Activated CD8-positive, alpha-beta memory T cell treated with anti-CD3 and anti-CD28 coated beads, Interleukin-2, amount 50 U/mL, for 1 hour (primary cell): ENCODE measurements around the gene MYMX.
A peak's percentile ranks its signal among the peaks of the same experiment; 100 is the strongest.
"Not testable (repeated sequence)": the region's sequence is repeated elsewhere in the genome, so short reads cannot be mapped to it uniquely, and the experiment has no call there.

Experiments used
- DNase-seq: peaks from one replicate; pipeline ENCODE4 v3.0.0-alpha.2; 2020; ENCODE audit errors: extremely low read depth

Gene MYMX

DNA sequence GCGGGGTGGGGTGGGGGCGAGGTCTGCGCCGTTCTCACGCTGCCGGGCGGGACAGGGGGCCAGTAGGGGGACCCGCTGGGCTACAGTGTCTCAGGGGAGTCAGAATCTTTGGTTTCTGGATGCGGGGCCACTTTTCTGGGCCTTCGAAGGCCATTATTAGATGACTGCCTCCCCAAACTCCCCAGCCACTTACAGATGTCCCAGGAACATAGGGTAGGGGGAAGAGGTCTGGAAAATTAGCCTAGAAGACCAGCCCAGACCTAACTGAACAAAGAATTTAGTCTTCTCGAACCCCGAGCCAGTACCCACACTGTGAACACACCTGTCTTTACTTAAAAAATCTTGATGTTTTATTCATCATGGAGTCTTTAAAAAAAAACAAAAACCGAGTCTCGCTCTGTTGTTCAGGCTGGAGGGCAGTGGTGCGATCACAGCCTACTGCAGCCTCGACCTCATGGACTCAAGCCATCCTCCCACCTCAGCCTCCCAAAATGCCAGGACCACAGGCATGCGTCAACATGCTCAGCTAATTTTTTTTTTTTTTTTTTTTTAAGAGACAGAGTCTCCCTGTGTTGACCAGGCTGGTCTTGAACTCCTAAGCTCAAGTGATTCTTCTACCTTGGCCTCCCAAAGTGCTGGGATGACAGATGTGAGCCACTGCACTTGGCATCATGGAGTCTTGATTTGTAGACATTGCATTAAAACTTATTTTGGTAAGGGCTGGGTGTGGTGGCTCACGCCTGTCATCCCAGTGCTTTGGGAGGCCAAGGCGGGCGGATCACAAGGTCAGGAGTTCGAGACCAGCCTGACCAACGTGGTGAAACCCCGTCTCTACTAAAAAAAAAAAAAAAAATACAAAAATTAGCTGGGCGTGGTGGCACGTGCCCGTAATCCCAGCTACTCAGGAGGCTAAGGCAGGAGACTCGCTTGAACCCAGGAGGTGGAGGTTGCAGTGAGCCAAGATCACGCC is 3.4 kb downstream of the MYMX start:
- no peak for DNase-seq

DNA sequence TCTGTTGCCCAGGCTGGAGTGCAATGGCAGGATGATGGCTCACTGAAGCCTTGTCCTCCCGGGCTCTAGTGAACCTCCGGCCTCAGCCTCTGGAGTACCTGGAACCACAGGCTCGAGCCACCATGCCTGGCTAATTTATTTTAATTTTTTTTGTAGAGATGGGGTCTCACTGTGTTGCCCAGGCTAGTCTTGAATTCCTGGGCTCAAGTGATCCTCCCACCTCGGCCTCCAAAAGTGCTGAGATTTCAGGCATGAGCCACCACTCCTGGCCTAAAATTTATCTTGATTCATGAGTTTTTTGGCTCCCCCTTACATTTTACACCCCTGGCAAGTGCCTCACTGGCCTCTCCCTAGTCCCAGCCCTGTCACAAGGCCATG is 4.2 kb downstream of the MYMX start:
- DNase-seq, result no peak

GRCh38 chr6:44221291-44221960 is 4.7 kb downstream of the MYMX start:
- DNase-seq, result no peak

DNA sequence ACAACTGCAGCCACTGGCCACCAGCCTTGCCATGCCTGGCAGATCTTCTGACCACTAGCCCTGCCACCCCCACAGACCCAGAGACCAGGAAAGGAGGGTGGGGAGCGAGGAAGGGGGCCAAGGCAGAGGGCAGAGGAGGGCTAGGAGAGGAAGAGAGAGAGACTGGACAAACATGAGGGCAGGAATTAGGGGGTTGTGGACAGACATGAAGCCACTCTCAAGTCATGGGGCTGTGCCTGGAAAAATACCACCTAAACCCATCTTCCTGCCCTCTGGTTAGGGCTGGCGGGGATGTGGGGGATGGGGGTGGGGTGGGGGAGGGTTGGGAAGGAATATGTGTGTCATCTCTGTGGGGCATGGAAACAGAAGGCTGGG is 5.2 kb downstream of the MYMX start:
- DNase-seq, result no peak

GRCh38 chr6:44222486-44223318 is 6.0 kb downstream of the MYMX start:
- no peak for DNase-seq

- DNase-seq, result peak; percentile 35
Observed at GRCh38 chr6:44223319-44224028, 6.7 kb downstream of the MYMX start, which contains the start of gene SLC29A1. Gene SLC29A1 (plus strand): TSS chr6:44223595. CDS start chr6:44227314, 3,719 bp downstream.

DNA sequence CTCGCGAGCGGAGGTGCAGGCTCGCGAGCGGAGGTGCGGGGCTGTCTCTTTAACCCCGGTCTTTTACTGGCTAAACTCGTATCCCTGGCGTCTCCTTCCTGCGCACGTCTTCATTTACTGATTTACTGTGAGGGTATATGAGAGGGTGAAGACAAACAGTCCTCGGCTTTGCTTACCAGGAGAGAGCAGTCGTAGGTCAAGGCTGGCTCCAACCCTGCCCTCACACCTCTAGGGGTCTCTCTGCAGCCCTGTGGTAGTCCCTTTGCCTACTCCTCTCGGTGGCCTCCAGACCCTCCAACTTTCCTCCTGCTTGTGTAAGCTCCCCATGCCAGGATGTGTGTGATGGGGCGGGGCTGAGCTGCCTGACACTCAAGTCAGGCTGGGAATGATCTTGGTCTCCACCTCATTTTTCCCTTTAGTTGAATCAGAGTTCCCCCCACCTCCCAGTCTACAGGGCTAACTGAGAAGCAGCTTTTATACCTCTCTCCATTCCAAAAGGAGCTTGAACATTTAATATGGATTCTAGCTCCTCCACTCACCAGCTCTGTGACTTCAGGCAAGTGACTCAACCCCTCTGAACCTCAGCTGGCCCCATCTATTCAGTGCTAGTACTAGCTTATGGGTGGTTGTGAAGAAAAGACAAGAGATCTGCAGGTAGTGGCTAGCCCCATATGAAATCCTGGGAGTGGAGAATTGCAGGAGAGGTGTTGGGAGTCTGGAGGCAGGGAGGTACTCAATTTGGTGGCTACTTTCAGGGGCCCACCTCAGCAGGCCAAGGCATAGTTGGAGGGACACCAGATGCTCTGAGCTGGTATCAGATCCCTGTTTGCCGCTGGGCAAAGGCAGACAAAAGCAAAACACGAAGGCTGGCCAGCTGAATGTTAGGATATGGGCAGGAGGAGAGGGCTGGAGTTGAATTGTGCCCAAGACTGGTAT is 7.6 kb downstream of the MYMX start:
- DNase-seq, result no peak

DNA sequence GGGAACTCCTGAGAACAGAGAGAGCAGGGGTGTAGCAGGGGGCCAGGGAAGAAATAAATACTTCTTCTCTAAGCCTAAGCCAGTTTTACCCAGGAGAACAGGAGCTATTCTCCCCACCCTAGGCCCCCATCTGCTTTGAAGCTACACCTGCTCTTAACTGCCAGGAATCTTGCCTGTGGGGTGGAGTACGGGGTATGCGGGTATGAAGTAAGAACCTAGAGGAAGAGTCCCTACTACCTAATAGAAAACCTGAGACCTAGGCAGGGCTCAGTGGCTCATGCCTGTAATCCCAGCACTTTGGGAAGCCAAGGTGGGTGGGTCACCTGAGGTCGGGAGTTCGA is 8.2 kb downstream of the MYMX start:
- DNase-seq, result no peak

GRCh38 chr6:44225579-44226325 is 9.0 kb downstream of the MYMX start:
- DNase-seq, result no peak

GRCh38 chr6:44226368-44227147 is 9.8 kb downstream of the MYMX start:
- no peak for DNase-seq

GRCh38 chr6:44227148-44227793 is 10.5 kb downstream of the MYMX start:
- no peak for DNase-seq

GRCh38 chr6:44228031-44228430 is 11.3 kb downstream of the MYMX start:
- no peak for DNase-seq

DNA sequence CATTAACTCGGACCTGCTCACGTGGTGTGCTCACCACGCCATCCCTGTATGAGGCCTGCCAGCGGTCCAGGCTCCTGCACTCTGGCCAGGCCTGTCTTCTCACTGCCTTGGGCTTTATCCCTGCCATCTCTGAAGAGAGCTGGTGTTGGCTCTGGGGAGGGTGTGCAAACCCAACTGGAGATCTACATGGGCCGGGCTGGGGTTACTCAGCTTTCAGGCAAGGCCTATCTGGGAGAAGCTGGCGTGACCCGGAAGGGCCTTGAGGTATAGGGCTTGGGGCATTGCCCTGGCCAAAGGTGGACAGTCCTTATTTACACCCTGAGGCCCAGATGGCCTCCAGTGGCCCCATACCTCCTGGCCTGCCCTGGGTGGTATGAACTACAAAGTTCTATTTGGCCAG is 11.7 kb downstream of the MYMX start:
- DNase-seq, result no peak

GRCh38 chr6:44228836-44229235 is 12.1 kb downstream of the MYMX start:
- DNase-seq, result no peak

DNA sequence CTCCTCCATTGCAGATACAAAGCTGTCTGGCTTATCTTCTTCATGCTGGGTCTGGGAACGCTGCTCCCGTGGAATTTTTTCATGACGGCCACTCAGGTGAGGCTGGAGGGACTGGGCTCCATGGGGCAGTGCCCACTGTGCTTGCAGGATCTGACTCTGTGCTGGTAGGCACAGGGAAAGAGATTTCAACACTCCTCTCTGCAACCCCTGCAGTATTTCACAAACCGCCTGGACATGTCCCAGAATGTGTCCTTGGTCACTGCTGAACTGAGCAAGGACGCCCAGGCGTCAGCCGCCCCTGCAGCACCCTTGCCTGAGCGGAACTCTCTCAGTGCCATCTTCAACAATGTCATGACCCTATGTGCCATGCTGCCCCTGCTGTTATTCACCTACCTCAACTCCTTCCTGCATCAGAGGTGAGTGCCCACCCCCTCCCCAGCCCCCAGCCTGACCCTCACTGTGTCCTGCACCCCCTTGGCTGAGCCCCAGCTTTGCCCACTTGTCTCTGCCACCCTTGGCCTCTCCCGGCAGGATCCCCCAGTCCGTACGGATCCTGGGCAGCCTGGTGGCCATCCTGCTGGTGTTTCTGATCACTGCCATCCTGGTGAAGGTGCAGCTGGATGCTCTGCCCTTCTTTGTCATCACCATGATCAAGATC is 12.8 kb downstream of the MYMX start:
- no peak for DNase-seq

DNA sequence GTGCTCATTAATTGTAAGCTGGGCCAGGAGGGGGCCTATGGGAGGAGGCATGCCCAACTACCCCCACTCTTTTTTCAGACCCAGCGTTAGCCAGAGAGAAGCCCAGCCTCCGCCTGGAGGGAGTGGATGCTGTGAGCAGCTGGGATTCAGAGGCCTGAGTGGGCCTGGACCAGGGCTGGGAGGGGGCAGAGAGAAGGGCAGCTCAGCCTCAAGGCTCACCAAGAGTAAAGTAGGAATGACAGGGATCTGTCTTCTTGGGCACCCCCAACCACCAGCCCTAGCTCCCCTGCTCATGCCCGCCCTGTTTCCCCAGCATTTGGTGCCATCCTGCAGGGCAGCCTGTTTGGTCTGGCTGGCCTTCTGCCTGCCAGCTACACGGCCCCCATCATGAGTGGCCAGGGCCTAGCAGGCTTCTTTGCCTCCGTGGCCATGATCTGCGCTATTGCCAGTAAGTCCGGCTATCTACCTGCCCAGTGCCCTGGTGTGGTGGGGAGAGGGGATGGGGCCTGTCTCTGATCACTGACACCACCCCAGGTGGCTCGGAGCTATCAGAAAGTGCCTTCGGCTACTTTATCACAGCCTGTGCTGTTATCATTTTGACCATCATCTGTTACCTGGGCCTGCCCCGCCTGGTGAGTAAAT is 13.4 kb downstream of the MYMX start:
- DNase-seq, result no peak

- DNase-seq, result not testable (repeated sequence)
Observed at GRCh38 chr6:44231426-44231825, 14.7 kb downstream of the MYMX start.
